CD4-positive, alpha-beta T cell (primary cell): ENCODE results near the gene OPALIN. TPM values are rescaled to one million over a fixed set of nuclear protein-coding genes. Genes with fewer than 3 reads are reported as not detected.
A peak's percentile ranks its signal among the peaks of the same experiment; 100 is the strongest.

ENCODE experiments used
- ATAC-seq: fragments of 200-7000 bp; cut with Tn5 transposase; one replicate; pipeline ENCODE4 v1.10.0; 2022; ENCODE audit warnings: mild to moderate bottlenecking; ENCODE audit not compliant: poor library complexity
- CTCF ChIA-PET: fragments of 350-600 bp; sonication (Branson Sonifier 250); formaldehyde crosslinking; loops from one replicate; lab custom pipeline; 2021; ENCODE audit warnings: antibody characterized with exemption, inconsistent platforms; lab: Charles Lee
- POLR2A ChIA-PET: fragments of 350-600 bp; sonication (Branson Sonifier 250); formaldehyde crosslinking; loops from one replicate; lab custom pipeline; 2021; ENCODE audit warnings: antibody characterized with exemption, inconsistent platforms; lab: Charles Lee
- DNase-seq, 14 experiments: peaks; one replicate each; pipeline ENCODE4 v3.0.0-alpha.2; 2013 to 2020; ENCODE audit warnings: mixed read lengths in 2 of 14
- H3K27ac ChIP-seq, 2 donors: one replicate each; pipeline versions ENCODE4 v1.5.1 to v1.7.0; 2013; ENCODE audit warnings: low read length in 2 of 2, low read depth in 1 of 2, mild to moderate bottlenecking in 1 of 2
- H3K27me3 ChIP-seq, 2 experiments: 1 replicate in 1 of 2; 2 replicates in 1 of 2; pipeline versions ENCODE4 v1.6.1 to v1.7.0; 2013; ENCODE audit warnings: low read length in 2 of 2, control low read depth in 1 of 2, mild to moderate bottlenecking in 1 of 2, moderate library complexity in 1 of 2; ENCODE audit not compliant: insufficient read depth in 2 of 2, control insufficient read depth in 1 of 2
- H3K36me3 ChIP-seq: one replicate; pipeline ENCODE4 v1.6.1; 2013; ENCODE audit warnings: low read length, control low read depth; ENCODE audit not compliant: insufficient read depth
- H3K4me1 ChIP-seq: one replicate; pipeline ENCODE4 v1.6.1; 2013; ENCODE audit warnings: low read length, control low read depth; ENCODE audit not compliant: insufficient read depth
- H3K4me3 ChIP-seq: one replicate; pipeline ENCODE4 v1.5.1; 2013; ENCODE audit warnings: mild to moderate bottlenecking, low read length, moderate library complexity
- H3K9me3 ChIP-seq, 2 experiments: 1 replicate in 1 of 2; 2 replicates in 1 of 2; pipeline versions ENCODE4 v1.6.1 to v1.7.0; 2013; ENCODE audit warnings: low read length in 2 of 2, mild to moderate bottlenecking in 2 of 2, control low read depth in 1 of 2, moderate library complexity in 1 of 2; ENCODE audit not compliant: control insufficient read depth in 1 of 2, insufficient read depth in 1 of 2
- H3K27ac Mint-ChIP-seq: one replicate; pipeline ENCODE4 v1.8.0; 2020; ENCODE audit warnings: mixed read lengths
- H3K27me3 Mint-ChIP-seq: one replicate; pipeline ENCODE4 v1.8.0; 2021; ENCODE audit warnings: mixed read lengths
- H3K36me3 Mint-ChIP-seq: one replicate; pipeline ENCODE4 v1.8.0; 2021; ENCODE audit warnings: low read depth, mixed read lengths
- H3K4me1 Mint-ChIP-seq: one replicate; pipeline ENCODE4 v1.8.0; 2021; ENCODE audit warnings: low read depth, mixed read lengths
- H3K4me3 Mint-ChIP-seq: one replicate; pipeline ENCODE4 v1.8.0; 2020; ENCODE audit warnings: mild to moderate bottlenecking, mixed read lengths
- H3K9me3 Mint-ChIP-seq: one replicate; pipeline ENCODE4 v1.8.0; 2020; ENCODE audit warnings: mixed read lengths
- CTCF ChIP-seq: fragments of 200-600 bp; IDR thresholded peaks from one replicate; pipeline ENCODE4 v1.8.0; 2022; ENCODE audit warnings: antibody characterized with exemption, mild to moderate bottlenecking
- intact Hi-C, 2 experiments: fragments of 100-400 bp; cut with DNase I in 1 of 2; cut with micrococcal nuclease in 1 of 2; formaldehyde crosslinking; loops; one replicate each; pipeline versions ENCODE4 v1.15.1 to v1.9.0; 2023 to 2025; cut with DNase I, micrococcal nuclease
- total RNA-seq, 174 experiments: library from RNA in 2 of 174; stranded (reverse) in 2 of 174; gene quantifications; one replicate each; pipeline ENCODE4 v1.2.3 and lab custom pipeline; 2021 to 2026

The OPALIN gene
- total RNA-seq, 2 experiments from 2014 or later, result not detected

GRCh38 chr10:96338279-96338925, 20.4 kb downstream of the OPALIN start:
- Histone ChIP-seq H3K36me3 (no peaks in the 10 kb centered on the region), H3K9me3 (no peaks in the 10 kb centered on the region), H3K27me3 (peaks cover 0 to 8% of the 10 kb centered on the region in 2 experiments), H3K27ac (no peak overlapping the region), H3K4me3 (no peak overlapping the region), H3K4me1 (peaks cover 4% of the 10 kb centered on the region)
- intact Hi-C loops, result no loop called here
- no peak for TF ChIP-seq CTCF
- DNase-seq (no peak), ATAC-seq (no peak)
- CTCF ChIA-PET, result no interaction called here
- no peaks in the 10 kb centered on the region for H3K9me3 Mint-ChIP-seq
- peaks cover 18% of the 10 kb centered on the region for H3K4me1 Mint-ChIP-seq
- no peak overlapping the region for H3K4me3 Mint-ChIP-seq
- POLR2A ChIA-PET, result no interaction called here
- H3K36me3 Mint-ChIP-seq, result no peaks in the 10 kb centered on the region
- H3K27ac Mint-ChIP-seq, result no peak overlapping the region
- H3K27me3 Mint-ChIP-seq, result peaks cover 8% of the 10 kb centered on the region

GRCh38 chr10:96337106-96337505, 21.7 kb downstream of the OPALIN start:
- H3K4me3 Mint-ChIP-seq, result no peak overlapping the region
- H3K4me3 ChIP-seq, result no peak overlapping the region
- no peaks in the 10 kb centered on the region for H3K9me3 Mint-ChIP-seq
- ATAC-seq (no peak), DNase-seq (no peak)
- ChIA-PET CTCF (no interaction called here), POLR2A (no interaction called here)
- H3K27ac Mint-ChIP-seq, result no peak overlapping the region
- H3K9me3 ChIP-seq, result no peaks in the 10 kb centered on the region
- peaks cover 0 to 8% of the 10 kb centered on the region in 2 experiments for H3K27me3 ChIP-seq
- peaks cover 31% of the 10 kb centered on the region for H3K4me1 Mint-ChIP-seq
- peaks cover 10% of the 10 kb centered on the region for H3K4me1 ChIP-seq
- intact Hi-C loops, result loop anchor here in 1 of 2 experiments (2.0 kb wide), 1 partner anchor 106 kb away; no protein-coding TSS in a partner anchor
- no peak for TF ChIP-seq CTCF
- no peaks in the 10 kb centered on the region for H3K36me3 Mint-ChIP-seq
- H3K27me3 Mint-ChIP-seq, result peaks cover 14% of the 10 kb centered on the region
- H3K36me3 ChIP-seq, result no peaks in the 10 kb centered on the region
- no peak overlapping the region for H3K27ac ChIP-seq

- Histone ChIP-seq H3K36me3 (no peaks in the 10 kb centered on the region), H3K27me3 (peaks cover 0 to 8% of the 10 kb centered on the region in 2 experiments), H3K4me3 (no peak overlapping the region), H3K27ac (no peak overlapping the region), H3K9me3 (no peaks in the 10 kb centered on the region), H3K4me1 (peaks cover 10% of the 10 kb centered on the region)
- Mint-ChIP-seq H3K4me1 (peaks cover 31% of the 10 kb centered on the region), H3K4me3 (no peak overlapping the region), H3K27me3 (peaks cover 18% of the 10 kb centered on the region), H3K9me3 (no peaks in the 10 kb centered on the region), H3K27ac (no peak overlapping the region), H3K36me3 (no peaks in the 10 kb centered on the region)
- no peak for ATAC-seq
- ChIA-PET POLR2A (interaction anchor here (0.7 to 1.8 kb wide), 3 partner anchors 39 to 205 kb away, joined by 3 to 6 read pairs (median 4); partner anchors contain the start of gene ZNF518A), CTCF (interaction anchor here (0.6 to 2.4 kb wide), 2 partner anchors 36 to 105 kb away, joined by 5 read pairs; no protein-coding TSS in a partner anchor)
- intact Hi-C loops, result no loop called here
- TF ChIP-seq CTCF, result peak; percentile 62
- DNase-seq, result peak in 4 of 14 experiments; percentile 7 to 37 (median 26)
These were observed 23.9 kb downstream of the OPALIN start for GRCh38 chr10:96334616-96335526.
